IMR-90 (cell line): ENCODE measurements around the gene PTPRK. TPM values are rescaled to one million over a fixed set of nuclear protein-coding genes. Genes with fewer than 3 reads are reported as not detected.

Experiments
- ATAC-seq: fragments of 200-7000 bp; cut with Tn5 transposase; 2 replicates; pipeline ENCODE4 v1.9.1; 2020; ENCODE audit warnings: low read depth, mild to moderate bottlenecking, moderate library complexity
- BruUV-seq: library from RNA; stranded (reverse); fragments of 400-500 nt; replicated peaks from 2 replicates; lab custom pipeline; 2021; lab: Mats Ljungman, UMichigan
- CTCF ChIA-PET: fragments of 300-600 bp; formaldehyde crosslinking; extraction: SDS; loops from one replicate; lab custom pipeline; 2021; ENCODE audit warnings: antibody characterized with exemption; lab: Yijun Ruan, JAX
- POLR2A ChIA-PET: fragments of 300-600 bp; sonication (Branson Sonifier 250); formaldehyde crosslinking; loops from one replicate; lab custom pipeline; 2022; ENCODE audit warnings: antibody characterized with exemption; ENCODE audit not compliant: unreplicated experiment; lab: Charles Lee
- DNase-seq: peaks from one replicate; pipeline ENCODE4 v3.0.0; 2013
- H2AFZ ChIP-seq: replicated peaks from 2 replicates; pipeline ENCODE3; 2013; ENCODE audit warnings: low read length, mild to moderate bottlenecking; ENCODE audit not compliant: poor library complexity
- H2AK5ac ChIP-seq: 2 replicates; pipeline ENCODE4 v1.6.1; 2013; ENCODE audit warnings: low read depth, low read length, inconsistent platforms
- H2AK9ac ChIP-seq: replicated peaks from 2 replicates; pipeline ENCODE3; 2013; ENCODE audit warnings: mild to moderate bottlenecking, low read depth, low read length, moderate library complexity; ENCODE audit not compliant: poor library complexity
- H2BK120ac ChIP-seq: 2 replicates; pipeline ENCODE4 v1.6.1; 2013; ENCODE audit warnings: low read depth, low read length, inconsistent platforms
- H2BK15ac ChIP-seq: 3 replicates; pipeline ENCODE4 v1.6.1; 2013; ENCODE audit warnings: low read depth, low read length, inconsistent platforms
- H2BK20ac ChIP-seq: 2 replicates; pipeline ENCODE4 v1.6.1; 2013; ENCODE audit warnings: low read depth, mild to moderate bottlenecking, inconsistent platforms, low read length, moderate library complexity
- H2BK5ac ChIP-seq: 2 replicates; pipeline ENCODE4 v1.6.1; 2013; ENCODE audit warnings: mild to moderate bottlenecking, low read depth, low read length, inconsistent platforms; ENCODE audit not compliant: poor library complexity, severe bottlenecking
- H3K14ac ChIP-seq: replicated peaks from 2 replicates; pipeline ENCODE4 v1.6.1; 2013; ENCODE audit warnings: low read depth, low read length, inconsistent platforms
- H3K18ac ChIP-seq: 2 replicates; pipeline ENCODE4 v1.6.1; 2013; ENCODE audit warnings: low read depth, low read length, control low read depth
- H3K23ac ChIP-seq: 2 replicates; pipeline ENCODE4 v1.6.1; 2013; ENCODE audit warnings: low read depth, low read length, inconsistent platforms
- H3K27ac ChIP-seq: 2 replicates; pipeline ENCODE4 v1.5.1; 2013; ENCODE audit warnings: mild to moderate bottlenecking, control low read depth, low read length; ENCODE audit not compliant: insufficient read depth
- H3K27me3 ChIP-seq: 2 replicates; pipeline ENCODE4 v1.6.1; 2013; ENCODE audit warnings: low read length; ENCODE audit not compliant: control insufficient read depth, insufficient read depth
- H3K36me3 ChIP-seq: 2 replicates; pipeline ENCODE4 v1.6.1; 2013; ENCODE audit warnings: low read length, mixed read lengths; ENCODE audit not compliant: control insufficient read depth, insufficient read depth
- H3K4ac ChIP-seq: 2 replicates; pipeline ENCODE4 v1.6.1; 2013; ENCODE audit warnings: low read depth, low read length, inconsistent platforms
- H3K4me1 ChIP-seq: 2 replicates; pipeline ENCODE4 v1.6.1; 2013; ENCODE audit warnings: low read length, mixed read lengths; ENCODE audit not compliant: control insufficient read depth, insufficient read depth
- H3K4me2 ChIP-seq: 2 replicates; pipeline ENCODE4 v1.6.1; 2013; ENCODE audit warnings: low read depth, mild to moderate bottlenecking, control low read depth, low read length, moderate library complexity
- H3K4me3 ChIP-seq: 2 replicates; pipeline ENCODE4 v1.5.1; 2013; ENCODE audit warnings: low read depth, mild to moderate bottlenecking, control low read depth, low read length, moderate library complexity; ENCODE audit not compliant: insufficient read depth
- H3K56ac ChIP-seq: 2 replicates; pipeline ENCODE4 v1.6.1; 2013; ENCODE audit warnings: low read length, inconsistent platforms; ENCODE audit not compliant: insufficient read depth; ENCODE audit errors: extremely low read depth
- H3K79me1 ChIP-seq, 2 experiments: 2 replicates each; pipeline ENCODE4 v1.6.1; 2013; ENCODE audit warnings: low read length in 2 of 2, inconsistent platforms in 1 of 2, low read depth in 1 of 2
- H3K9ac ChIP-seq: 2 replicates; pipeline ENCODE4 v1.6.1; 2013; ENCODE audit warnings: low read depth, low read length, control low read depth
- H3K9me1 ChIP-seq: 2 replicates; pipeline ENCODE4 v1.6.1; 2013; ENCODE audit warnings: low read length, inconsistent platforms; ENCODE audit not compliant: insufficient read depth
- H3K9me3 ChIP-seq: 2 replicates; pipeline ENCODE4 v1.6.1; 2013; ENCODE audit warnings: low read length; ENCODE audit not compliant: control insufficient read depth, insufficient read depth
- H4K20me1 ChIP-seq: 2 replicates; pipeline ENCODE4 v1.6.1; 2013; ENCODE audit warnings: low read length, inconsistent platforms; ENCODE audit not compliant: insufficient read depth
- H4K5ac ChIP-seq: 2 replicates; pipeline ENCODE4 v1.6.1; 2013; ENCODE audit warnings: mild to moderate bottlenecking, low read depth, low read length, control low read depth
- H4K8ac ChIP-seq, 2 experiments: 2 replicates each; pipeline ENCODE4 v1.6.1; 2013; ENCODE audit warnings: low read depth in 2 of 2, low read length in 2 of 2, control low read depth in 1 of 2, inconsistent platforms in 1 of 2
- H4K91ac ChIP-seq: 2 replicates; pipeline ENCODE4 v1.6.1; 2013; ENCODE audit warnings: low read depth, low read length, inconsistent platforms; ENCODE audit not compliant: insufficient read depth
- BHLHE40 ChIP-seq: fragments of 150-350 bp; IDR thresholded peaks from 2 replicates; pipeline ENCODE4 v1.6.1; 2016; ENCODE audit warnings: mild to moderate bottlenecking, low read depth, low read length
- CEBPB ChIP-seq: IDR thresholded peaks from 2 replicates; pipeline ENCODE4 v1.6.1; 2012; ENCODE audit warnings: low read depth, low read length, improper control_type of control experiment
- CHD1 ChIP-seq: IDR thresholded peaks from 2 replicates; pipeline ENCODE4 v1.6.1; 2012; ENCODE audit warnings: low read depth, low read length, improper control_type of control experiment
- CTCF ChIP-seq: conservative IDR thresholded peaks from 2 replicates; pipeline ENCODE4 v1.5.1; 2012; ENCODE audit warnings: mild to moderate bottlenecking, low read depth, low read length, improper control_type of control experiment
- ELK1 ChIP-seq: fragments of 150-350 bp; IDR thresholded peaks from 2 replicates; pipeline ENCODE4 v1.6.1; 2016; ENCODE audit warnings: low read depth, mild to moderate bottlenecking, low read length, moderate library complexity, borderline replicate concordance
- FOS ChIP-seq: fragments of 150-350 bp; IDR thresholded peaks from 2 replicates; pipeline ENCODE4 v1.6.1; 2016; ENCODE audit warnings: low read depth, low read length
- MAFK ChIP-seq: IDR thresholded peaks from 2 replicates; pipeline ENCODE4 v1.6.1; 2012; ENCODE audit warnings: low read depth, low read length, improper control_type of control experiment
- MAZ ChIP-seq: IDR thresholded peaks from 2 replicates; pipeline ENCODE4 v1.6.1; 2012; ENCODE audit warnings: low read depth, mild to moderate bottlenecking, low read length, improper control_type of control experiment, moderate library complexity, borderline replicate concordance
- MXI1 ChIP-seq: IDR thresholded peaks from 2 replicates; pipeline ENCODE4 v1.6.1; 2012; ENCODE audit warnings: low read depth, mild to moderate bottlenecking, low read length, moderate library complexity, borderline replicate concordance
- NFE2L2 ChIP-seq: fragments of 150-350 bp; IDR thresholded peaks from 2 replicates; pipeline ENCODE4 v1.6.1; 2016; ENCODE audit warnings: low read depth, mild to moderate bottlenecking, low read length
- POLR2A ChIP-seq: IDR thresholded peaks from 2 replicates; pipeline ENCODE4 v1.6.1; 2012; ENCODE audit warnings: mild to moderate bottlenecking, low read depth, low read length
- RAD21 ChIP-seq: IDR thresholded peaks from 2 replicates; pipeline ENCODE4 v1.6.1; 2012; ENCODE audit warnings: low read length, improper control_type of control experiment
- RCOR1 ChIP-seq: IDR thresholded peaks from 2 replicates; pipeline ENCODE4 v1.6.1; 2012; ENCODE audit warnings: mild to moderate bottlenecking, low read length, improper control_type of control experiment; ENCODE audit not compliant: insufficient replicate concordance
- RFX5 ChIP-seq: IDR thresholded peaks from 2 replicates; pipeline ENCODE4 v1.8.0; 2012; ENCODE audit warnings: low read depth, mild to moderate bottlenecking, low read length, moderate library complexity
- SMC3 ChIP-seq: fragments of 150-350 bp; IDR thresholded peaks from 2 replicates; pipeline ENCODE4 v1.6.1; 2016; ENCODE audit warnings: low read depth, mild to moderate bottlenecking, antibody characterized with exemption, low read length, moderate library complexity
- USF2 ChIP-seq: fragments of 150-350 bp; IDR thresholded peaks from 2 replicates; pipeline ENCODE4 v1.6.1; 2017; ENCODE audit warnings: mild to moderate bottlenecking, antibody characterized with exemption, low read length, low read depth
- WGBS, 2 experiments: methylation state at CpG; one replicate each; pipeline versions ENCODE4 v1.1.5 to v1.1.7; 2013; ENCODE audit warnings: missing lambda C conversion rate in 2 of 2; ENCODE audit not compliant: insufficient read length in 1 of 2; ENCODE audit errors: extremely low coverage in 2 of 2; 5-methylcytosine and 5-hydroxymethylcytosine counted together
- dilution Hi-C: fragments of 300-500 bp; cut with HindIII; formaldehyde crosslinking; loops from one replicate; pipeline ENCODE4 v1.14.3; 2018; ENCODE audit warnings: low sequenced_read_pairs; ENCODE audit not compliant: unreplicated experiment
- in situ Hi-C: fragments of 300-500 bp; cut with MboI; formaldehyde crosslinking; loops from 3 replicates; pipeline ENCODE4 v1.14.3; 2019; ENCODE audit warnings: low sequenced_read_pairs, inconsistent platforms, mixed read lengths
- intact Hi-C: fragments of 100-400 bp; cut with micrococcal nuclease; formaldehyde crosslinking; loops from 2 replicates; pipeline ENCODE4 v1.10.0; 2022
- polyA plus RNA-seq, 3 experiments: library from polyadenylated mRNA; depleted of rRNA; stranded (reverse); fragments of >200 nt; gene quantifications; 2 replicates each; pipeline ENCODE4 v1.2.3, GENCODE V29; 2012; ENCODE audit warnings: low replicate concordance in 1 of 3
- total RNA-seq: library from RNA; depleted of rRNA; stranded (reverse); fragments of >200 nt; gene quantifications from 2 replicates; pipeline ENCODE4 v1.2.3, GENCODE V29; 2012

Gene PTPRK
- total and polyA plus RNA-seq, 2 of the 4 experiments (the other 2 are of a cell fraction) = 18.0 to 80.8 TPM

- Histone ChIP-seq H3K36me3 (peaks cover 35% of the 10 kb centered on the region), H3K18ac (no peak overlapping the region), H4K5ac (no peak overlapping the region), H2BK5ac (no peak overlapping the region), H2BK15ac (no peak overlapping the region), H3K56ac (no peak overlapping the region), H4K91ac (no peak overlapping the region), H2AK9ac (no peak overlapping the region), H3K4me1 (peaks cover 1% of the 10 kb centered on the region; the same call in 1 of the 2 replicates), H4K20me1 (no peaks in the 10 kb centered on the region), H2AK5ac (no peak overlapping the region), H2BK20ac (no peak overlapping the region), H2BK120ac (no peak overlapping the region), H3K27me3 (no peaks in the 10 kb centered on the region), H3K23ac (no peak overlapping the region), H2AFZ (no peak overlapping the region), H3K14ac (no peak overlapping the region), H3K9me1 (no peaks in the 10 kb centered on the region), H3K9ac (no peak overlapping the region), H3K4me3 (no peak overlapping the region), H3K27ac (no peak overlapping the region), H4K8ac (no peak overlapping the region), H3K9me3 (no peaks in the 10 kb centered on the region), H3K4ac (no peak overlapping the region), H3K4me2 (no peak overlapping the region), H3K79me1 (no peaks in the 10 kb centered on the region)
- no peak for DNase-seq
- no TSS peak for BruUV-seq
- ChIA-PET CTCF (no interaction called here), POLR2A (no interaction called here)
- WGBS, 2 experiments = no CpG with 5 or more reads among the region's 4 CpGs
- no peak for ATAC-seq
- intact Hi-C loops (loop anchor here (5.0 kb wide), 1 partner anchor 119 kb away; no protein-coding TSS in a partner anchor), dilution Hi-C loops (no loop called here), in situ Hi-C loops (no loop called here)
- TF ChIP-seq CTCF (no peak), MAZ (no peak), ELK1 (no peak), CHD1 (no peak), NFE2L2 (no peak), RCOR1 (no peak), RAD21 (no peak), RFX5 (no peak), USF2 (no peak), FOS (no peak), SMC3 (no peak), POLR2A (no peak), CEBPB (no peak), MXI1 (no peak), BHLHE40 (no peak), MAFK (no peak)
Measured at GRCh38 chr6:127976796-127977195, 543.6 kb downstream of the PTPRK start.
